Activated naive CD4-positive, alpha-beta T cell treated with Interleukin-2 at 50 U/mL for 16 hours (primary cell): ENCODE measurements around the gene BST1.

Experiments used
- DNase-seq: peaks from one replicate; pipeline ENCODE4 v3.0.0-alpha.2; 2020

Gene BST1, protein sequence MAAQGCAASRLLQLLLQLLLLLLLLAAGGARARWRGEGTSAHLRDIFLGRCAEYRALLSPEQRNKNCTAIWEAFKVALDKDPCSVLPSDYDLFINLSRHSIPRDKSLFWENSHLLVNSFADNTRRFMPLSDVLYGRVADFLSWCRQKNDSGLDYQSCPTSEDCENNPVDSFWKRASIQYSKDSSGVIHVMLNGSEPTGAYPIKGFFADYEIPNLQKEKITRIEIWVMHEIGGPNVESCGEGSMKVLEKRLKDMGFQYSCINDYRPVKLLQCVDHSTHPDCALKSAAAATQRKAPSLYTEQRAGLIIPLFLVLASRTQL

DNA sequence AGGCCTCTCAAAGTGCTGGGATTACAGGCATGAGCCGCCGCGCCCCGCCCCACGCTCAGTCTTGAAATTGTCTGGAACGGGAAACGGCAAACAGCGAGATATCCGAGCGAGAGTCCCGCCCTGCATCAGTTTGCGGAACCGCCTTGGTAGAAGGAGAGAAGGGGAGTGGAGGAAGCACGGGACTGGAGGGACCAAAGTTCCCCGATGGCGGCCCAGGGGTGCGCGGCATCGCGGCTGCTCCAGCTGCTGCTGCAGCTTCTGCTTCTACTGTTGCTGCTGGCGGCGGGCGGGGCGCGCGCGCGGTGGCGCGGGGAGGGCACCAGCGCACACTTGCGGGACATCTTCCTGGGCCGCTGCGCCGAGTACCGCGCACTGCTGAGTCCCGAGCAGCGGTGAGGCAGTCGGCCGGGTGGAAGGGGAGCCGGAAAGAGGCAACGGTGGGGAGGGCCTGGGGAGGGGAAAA lies at the start of gene BST1:
TSS of gene BST1 (plus strand) at position 125 of the 463 bp plus-strand sequence. CDS start at position 205, 80 bp downstream.
- DNase-seq: peak; percentile 49

DNA sequence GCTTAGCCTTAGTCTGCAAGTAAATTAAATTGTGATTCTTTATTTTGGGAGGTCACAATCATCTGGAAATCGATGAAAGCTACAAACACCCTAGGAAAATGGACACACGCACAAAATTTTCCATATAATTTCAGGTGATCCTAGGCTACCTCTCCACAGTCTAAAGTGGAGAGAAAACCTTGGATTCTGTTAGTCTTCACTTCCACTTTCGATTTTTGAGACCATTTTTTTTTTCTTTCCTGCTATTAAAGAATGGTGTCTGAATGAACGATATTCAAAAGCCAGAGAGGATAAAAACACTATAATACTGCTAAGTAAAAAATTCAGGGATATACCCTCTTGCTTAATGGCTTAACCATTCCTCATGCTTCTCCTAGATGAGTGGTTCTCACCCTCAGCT lies 49.4 kb upstream of the BST1 start:
- DNase-seq: no peak

DNA sequence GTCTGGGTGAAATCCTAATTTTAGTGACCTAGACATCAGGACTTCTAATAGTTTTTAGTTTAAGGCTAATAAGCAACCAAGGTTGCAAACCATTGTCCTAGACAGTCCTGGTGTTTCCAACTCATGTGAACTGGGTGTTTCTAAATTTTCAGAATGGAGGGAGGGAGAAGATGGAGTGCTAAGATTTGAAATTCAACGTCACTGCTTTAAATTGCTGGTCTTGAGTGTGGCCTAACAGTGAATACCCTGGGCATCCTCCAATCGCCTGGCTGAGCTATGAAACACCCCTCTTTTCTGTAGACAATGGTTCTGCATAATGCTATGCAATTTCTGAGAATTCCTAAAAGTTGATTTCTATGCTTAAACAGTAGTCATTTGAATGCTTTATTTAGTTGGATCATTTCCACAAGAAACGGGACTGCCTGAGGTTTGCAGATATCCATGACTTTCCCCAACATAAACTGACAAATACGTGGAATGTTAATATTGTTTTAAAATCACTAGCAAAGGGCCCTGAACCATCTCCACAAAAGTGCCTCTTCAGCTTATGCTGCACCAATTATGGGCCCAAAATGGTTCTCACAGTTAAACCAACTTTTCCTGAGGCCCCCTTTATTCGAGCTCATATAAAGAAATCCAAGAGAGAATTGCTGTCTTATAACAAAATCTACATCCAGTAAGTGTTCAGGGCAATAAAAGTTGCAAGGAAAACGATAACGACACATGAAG lies 48.8 kb upstream of the BST1 start:
- DNase-seq: no peak

DNA sequence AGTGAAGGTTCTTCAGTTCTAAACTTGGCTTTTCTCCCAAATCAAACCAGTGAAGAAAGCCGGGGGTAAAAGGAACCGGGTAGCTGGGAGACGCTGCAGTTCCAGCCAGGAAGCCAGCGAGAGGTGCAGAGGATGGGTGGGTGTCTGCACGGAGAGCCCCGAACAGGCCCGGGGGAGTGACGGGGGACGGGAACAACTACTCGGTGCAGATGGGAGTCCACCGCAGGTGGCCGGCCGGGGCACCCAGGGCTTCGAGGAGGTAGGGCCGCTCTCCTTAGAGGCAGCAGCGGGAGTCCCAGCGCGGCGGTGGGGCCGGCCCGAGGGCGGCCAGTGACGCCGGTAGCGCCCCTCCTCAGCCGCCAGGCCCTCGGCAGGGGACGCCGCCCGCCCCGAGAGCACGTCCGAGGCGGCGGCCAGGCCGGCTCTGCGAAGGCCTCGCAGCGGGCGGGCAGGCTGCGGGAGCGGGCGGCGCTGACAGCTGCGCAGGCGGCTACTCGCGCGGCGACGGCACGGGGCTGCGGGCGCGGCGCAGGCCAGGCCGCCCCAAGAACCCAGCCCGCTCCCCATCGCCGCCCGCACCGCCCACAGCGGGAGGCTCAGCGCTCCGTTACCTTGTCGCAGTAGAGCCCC lies 48.2 kb upstream of the BST1 start:
- DNase-seq: peak; percentile 44

DNA sequence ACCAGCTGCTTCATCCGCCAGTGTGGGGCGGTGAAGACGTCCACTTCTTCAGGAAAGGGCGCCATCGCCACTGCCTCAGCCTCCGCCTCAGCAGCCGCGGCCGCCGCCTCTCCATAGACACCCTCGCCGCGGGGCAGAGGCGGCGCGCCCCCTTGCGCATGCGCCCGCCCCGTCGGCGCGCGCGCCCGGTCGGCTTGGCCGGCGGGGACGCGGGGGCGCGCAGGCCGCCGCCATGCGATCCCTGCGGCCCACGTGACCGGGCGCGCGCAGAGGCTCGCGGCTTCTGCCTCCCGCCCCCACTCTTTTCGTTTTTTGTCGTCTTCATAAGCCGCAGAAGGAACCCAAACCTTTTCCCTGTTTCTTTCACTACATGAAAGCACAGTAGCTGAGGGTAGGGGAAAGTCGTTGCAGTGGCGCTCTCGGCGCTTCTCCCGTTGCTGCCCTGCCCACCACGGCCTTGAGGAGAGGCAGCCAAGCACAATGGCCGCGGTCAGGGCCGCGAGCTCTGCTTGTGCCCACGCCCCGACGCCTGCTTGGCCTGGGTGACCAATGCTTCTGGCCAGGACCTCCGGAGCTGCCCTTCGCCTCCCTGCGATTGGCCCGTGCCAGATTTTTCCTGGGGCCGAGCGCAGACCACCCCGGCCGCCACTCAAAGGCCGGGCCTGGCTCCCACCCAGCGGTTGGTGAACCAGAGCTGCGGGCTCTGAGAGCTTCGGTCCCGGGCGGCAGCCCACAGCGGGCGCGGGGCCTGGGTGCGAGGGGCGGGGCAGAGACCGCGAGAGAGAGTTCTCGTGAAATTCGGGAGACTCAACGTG lies 47.4 kb upstream of the BST1 start, which contains the start of gene FBXL5:
TSS of gene FBXL5 (minus strand) at position 135 of the 815 bp plus-strand sequence. CDS start at position 65, 70 bp downstream.
- peak; percentile 84 for DNase-seq

DNA sequence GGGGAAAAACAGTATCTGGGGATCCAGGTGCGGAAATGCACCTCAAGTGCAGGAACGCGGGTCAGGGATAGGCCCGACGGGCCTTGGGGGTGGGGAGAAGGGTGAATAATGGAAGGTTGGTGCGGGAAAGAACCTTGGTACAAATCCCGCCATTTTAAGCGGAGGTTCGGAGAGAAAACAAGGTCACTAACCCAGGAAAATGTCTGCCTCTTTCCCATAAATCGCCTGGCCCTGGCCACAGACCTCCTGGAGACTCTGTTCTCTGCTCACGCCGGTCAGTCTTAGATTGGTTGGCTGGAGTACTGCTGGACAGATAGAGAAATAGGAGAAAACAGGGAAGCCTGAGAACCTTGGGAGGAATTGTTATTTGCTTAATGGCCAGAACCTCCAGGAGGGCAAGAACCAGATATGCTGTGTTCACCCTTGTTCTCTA lies 46.8 kb upstream of the BST1 start:
- DNase-seq: no peak

DNA sequence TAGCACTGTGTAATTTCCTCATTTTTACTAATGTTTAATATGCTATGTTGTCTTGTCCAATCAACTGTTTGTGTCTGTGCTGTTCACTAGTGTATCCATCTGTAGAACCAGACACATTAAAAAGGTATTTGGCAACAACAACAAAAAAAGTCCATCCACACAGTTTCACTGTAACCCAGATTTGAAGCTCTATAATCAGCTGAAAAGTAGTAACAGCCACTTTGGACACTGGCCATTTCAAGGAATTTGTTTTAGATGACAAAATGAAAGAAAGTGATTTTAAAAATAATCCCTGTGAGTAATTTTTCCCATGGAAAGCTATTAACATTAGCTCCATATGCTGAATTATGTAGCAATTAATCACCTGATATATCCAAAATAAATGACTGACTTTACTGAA lies 45.5 kb upstream of the BST1 start:
- DNase-seq: no peak

DNA sequence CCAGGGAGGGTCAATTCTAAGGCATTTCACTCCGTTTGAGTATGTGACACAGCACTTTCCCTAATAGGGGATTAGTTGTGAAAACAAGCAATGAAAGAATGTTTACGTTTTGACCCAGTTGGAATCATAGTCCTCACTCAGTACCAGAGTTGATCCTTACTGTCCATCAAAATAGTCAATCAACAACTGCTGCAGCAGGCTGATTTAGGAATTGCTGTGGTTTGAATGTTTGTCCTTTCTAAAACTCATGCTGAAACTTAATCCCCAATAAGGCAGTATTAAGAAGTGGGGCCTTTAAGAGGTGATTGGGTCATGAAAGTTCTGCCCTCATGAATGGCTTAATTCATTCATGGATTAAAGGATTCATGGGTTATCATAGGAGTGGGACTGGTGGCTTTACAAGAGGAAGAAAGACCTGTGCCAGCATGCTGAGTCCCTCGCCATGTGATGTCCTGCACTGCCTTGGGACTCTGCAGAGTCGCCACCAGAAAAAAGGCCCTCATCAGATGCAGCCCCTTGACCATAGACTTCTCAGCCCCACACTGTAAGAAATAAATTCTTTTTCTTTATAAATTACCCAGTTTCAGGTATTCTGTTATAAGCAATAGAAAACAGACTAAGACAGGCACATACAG lies 44.6 kb upstream of the BST1 start:
- DNase-seq: no peak

DNA sequence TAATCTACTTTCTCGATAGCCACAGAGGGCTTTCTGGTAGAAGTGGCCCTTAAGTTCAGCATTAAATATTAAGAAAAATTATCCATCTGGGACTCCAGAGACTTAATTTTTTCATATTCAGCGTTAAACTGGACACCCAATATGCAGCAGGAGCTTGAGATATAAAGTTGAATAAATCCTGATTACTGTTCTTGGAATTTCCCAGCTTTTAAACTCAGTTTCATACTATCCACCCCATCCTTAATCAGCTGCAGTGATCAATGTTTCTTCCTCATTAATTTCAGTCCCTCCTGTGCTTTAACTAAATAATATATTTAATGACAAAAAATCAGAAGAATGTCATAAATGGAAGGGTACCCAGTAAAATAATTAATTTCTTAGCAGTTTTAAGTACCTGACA lies 44.1 kb upstream of the BST1 start:
- DNase-seq: no peak

DNA sequence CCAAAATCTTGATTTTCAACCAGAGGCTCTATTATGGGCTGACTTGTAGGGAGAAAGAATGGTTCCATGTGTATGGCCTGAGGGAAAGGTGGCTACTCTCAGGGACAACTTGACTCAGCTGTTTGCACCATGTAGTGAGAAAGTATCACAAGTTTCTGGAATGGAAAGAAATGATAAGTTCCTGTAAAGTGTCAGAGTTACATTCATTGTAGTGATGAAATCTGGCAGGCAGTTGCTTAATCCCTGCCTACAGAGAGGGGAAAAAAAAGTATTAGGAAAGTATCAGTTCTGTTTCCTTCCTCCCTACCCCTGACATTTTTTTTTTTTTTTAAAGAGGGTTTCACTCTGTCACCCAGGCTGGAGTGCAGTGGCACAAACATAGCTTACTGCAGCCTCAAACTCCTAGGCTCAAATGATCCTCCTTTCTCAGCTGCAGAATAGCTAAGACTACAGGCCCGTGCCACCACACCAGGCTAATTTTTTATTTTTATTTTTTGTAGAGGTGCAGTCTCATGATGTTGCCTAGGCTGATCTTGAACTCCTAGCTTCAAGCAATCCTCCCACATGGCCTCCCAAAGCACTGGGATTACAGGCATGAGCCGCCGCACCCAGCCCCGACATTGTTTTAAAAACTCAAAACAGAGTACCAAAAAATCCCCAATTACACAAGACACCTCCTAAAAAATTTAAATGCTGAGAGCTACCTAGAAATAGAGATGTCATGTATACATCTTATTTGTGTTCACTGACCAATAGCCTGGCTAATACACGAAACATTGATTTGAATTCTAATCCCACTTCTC lies 42.9 kb upstream of the BST1 start:
- DNase-seq: no peak

DNA sequence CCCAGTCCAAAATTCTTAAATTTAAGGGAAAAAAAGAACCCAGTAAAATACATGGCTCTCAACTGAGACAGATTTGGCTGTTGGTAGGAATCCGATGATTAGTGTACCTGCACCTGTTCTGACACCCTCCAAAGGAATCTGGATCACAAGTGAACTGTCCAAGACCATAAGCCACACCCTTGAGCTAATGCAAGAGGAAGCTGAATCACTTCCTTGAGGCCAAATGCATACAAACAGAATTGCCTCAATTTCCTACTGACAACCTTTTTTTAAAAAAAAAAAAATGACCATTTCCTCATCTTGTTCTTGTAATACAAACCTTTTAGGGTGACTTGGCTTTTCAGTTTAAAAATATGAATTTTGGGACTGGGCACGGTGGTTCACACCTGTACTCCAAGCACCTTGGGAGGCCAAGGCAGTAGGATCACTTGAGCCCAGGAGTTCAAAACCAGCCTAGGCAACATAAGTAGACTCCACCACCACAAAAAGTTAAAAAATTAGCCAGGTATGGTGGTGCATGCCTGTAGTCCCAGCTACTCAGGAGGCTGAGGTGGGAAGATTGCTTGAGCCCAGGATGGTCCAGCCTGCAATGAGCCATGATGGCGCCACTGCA lies 37.0 kb upstream of the BST1 start:
- DNase-seq: no peak

DNA sequence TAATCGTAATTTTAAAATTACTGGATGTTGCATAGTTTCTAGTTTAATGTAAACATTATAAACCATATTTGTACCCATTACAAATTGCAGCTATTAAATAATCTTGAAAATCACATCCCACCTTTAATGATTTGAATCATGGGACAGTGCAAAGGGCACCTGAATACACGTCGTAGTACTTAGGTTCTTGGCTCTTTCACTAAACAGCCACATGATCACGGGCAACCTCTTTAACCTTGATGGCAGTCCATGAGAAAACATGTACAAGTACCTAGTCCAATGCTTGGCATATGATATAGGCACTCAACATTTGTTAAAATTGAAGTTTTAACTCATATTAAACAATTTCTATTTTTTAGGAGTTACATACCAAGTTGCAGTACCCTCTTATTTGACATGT lies 35.9 kb upstream of the BST1 start:
- no peak for DNase-seq

DNA sequence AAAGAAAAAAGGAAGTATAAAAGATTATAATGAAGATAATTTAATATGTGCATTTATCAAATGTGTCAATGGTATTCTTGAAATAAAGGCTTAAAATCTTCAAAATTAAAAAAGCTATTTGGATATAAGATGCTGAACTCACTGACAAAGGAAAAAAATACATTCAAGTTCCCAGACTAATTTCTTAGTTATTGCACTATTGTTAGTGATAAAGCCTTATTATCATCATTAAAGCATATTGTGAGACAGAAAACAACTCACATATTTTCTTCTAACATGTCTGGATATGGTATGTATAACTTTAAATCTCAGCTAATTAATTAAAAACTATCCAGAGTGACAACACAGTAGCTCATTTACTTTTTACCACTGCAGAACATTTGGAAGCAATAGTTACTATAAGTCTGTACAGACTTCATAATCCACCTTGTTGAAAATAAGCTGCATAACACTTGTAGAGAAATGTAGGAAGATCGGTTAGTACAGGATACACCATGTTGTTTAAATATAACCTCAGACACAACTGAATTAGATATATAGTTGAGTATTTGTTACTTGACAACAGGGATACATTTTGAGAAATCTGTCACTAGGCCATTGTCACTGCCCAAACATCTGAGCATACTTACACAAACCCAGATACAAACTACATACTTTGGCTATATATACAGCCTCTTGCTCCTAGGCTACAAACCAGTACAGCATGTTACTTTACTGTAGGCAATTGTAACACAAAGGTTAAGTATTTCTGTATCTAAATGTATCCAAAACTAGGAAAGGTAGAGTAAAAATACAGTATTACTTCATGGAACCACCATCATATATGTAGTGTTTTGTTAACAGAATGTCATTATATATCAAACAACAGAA lies 34.1 kb upstream of the BST1 start:
- DNase-seq: no peak

DNA sequence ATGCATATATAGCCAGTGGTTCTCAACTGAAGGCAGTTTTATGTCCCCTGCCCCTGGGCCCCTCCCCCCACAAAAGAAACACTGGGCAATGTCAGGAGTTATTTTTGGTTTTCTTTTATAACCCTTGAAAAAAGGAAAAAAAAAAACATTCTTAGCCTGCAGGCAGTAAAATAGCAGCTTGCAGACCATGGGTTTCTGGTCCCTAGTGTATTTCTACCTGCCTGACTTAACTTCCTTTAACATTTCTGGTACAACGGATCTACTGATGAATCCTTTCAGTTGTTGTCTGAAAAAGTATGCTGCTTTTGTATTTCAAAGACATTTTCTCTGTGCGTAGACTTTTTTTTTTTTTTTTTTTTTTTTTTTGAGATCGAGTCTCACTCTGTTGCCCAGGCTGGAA lies 32.3 kb upstream of the BST1 start:
- no peak for DNase-seq

DNA sequence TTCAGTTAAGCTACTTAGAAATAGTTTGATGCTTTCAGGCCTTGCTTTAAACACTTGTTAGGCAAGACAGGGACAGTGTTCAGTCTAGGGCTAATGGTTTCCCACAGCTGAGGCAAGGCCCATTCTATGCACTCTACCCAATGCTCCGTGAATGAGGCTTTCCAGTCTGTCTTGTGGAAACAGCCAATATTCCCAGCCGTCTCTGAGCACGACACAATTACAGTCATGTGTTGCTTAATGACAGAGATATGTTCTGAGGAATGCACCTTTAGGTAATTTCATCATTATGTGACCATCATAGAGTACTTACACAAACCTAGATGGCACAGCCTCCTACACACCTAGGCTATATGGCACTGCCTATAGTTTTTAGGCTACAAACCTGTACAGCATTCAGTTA lies 30.8 kb upstream of the BST1 start:
- DNase-seq: no peak

DNA sequence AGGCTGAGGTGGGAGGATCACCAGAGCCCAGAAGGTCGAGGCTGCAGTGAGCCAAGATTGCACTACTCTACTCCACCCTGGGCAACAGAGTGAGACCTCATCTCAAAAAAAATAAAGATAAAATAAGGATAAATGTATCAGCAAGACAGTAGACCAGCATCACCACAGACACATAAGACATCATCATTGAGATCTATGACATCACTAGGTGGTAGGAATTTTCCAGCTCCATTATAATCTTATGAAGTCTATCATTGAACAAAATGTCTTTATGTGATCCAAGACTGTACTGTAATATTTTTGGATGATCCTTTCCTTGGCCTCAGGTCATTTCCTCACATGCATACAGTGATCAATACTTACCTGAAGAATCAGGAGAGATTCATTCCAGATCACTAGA lies 29.5 kb upstream of the BST1 start:
- DNase-seq: no peak

DNA sequence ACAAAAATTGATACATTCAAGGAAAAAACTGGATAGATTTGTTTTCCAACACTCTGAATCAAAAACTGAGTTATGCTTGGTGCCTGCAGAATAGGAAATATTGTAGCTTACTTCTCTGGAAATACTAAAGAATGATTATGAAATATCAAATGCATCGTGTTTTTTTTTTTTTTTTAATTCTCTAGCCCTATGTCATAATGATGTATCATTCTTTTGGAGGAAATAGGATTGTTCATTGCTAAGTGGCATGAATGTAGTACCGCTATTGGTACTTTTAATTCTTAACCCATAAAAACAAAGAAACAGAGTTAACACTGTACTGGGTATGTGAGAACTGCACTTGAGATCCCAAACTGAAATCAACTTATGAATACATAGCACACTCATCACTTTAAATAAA lies 28.8 kb upstream of the BST1 start:
- DNase-seq: no peak

DNA sequence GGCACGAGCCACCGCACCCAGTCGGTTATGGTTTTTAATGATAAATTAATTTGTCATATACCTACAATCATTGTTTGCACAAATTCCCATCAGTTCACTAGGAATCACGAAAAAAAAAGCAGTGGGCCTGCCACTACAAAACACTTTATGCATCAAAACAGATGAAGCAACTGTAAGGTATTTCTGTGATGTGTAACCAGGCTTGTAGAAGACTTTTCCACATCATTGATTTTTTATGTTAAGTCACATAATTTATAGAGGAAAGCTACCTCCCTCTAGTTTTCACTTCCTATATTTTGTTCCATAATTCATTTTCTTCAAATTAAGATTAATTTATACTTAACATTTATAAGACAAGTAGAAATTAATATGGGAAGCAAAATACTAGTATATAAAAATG lies 27.9 kb upstream of the BST1 start:
- no peak for DNase-seq

DNA sequence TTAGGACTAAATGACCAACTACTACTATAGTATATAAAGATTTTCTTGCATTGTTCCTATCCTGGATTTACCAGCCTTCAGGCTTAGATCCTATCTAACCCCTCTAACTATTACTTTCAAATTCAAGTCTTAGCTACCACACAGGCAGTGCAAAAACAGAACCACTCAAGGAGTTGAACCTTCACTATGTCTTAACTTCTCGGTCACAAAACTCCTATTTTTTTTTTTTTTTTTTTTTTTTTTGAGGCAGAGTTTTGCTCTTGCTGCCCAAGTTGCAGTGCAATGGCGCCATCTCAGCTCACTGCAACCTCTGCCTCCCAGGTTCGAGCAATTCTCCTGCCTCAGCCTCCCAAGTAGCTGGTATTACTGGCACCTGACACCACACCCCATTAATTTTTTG lies 27.5 kb upstream of the BST1 start:
- no peak for DNase-seq

DNA sequence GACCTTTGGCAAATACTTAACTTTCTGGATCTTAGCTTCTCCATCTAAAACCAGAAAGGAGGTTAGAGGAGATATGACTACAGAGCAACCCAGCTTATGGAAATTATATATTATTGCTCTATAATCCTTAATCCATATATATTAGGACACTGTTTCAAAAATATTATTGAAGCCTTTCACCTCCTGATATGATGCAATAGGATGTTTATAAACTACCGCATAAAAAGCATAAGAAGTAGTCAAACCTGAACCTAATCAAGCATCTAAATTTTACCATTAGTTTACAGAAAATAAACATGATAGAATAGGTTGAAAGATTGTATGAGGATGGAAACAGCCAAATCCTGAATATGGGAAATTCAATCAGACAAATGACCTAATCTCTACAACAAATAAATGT lies 26.8 kb upstream of the BST1 start:
- DNase-seq: no peak
